ENCODE measurements around the gene GATD1.
A peak's percentile ranks its signal among the peaks of the same experiment; 100 is the strongest.

GATD1 gene

GRCh38 chr11:798093-798713 is 20.9 kb upstream of the GATD1 start, which contains the start of gene SLC25A22:
SLC25A22 (minus strand) TSS chr11:798281; CDS start chr11:795006, 3,275 bp downstream.
- H3K9me3 ChIP-seq (ENCODE audit: severe bottlenecking), result no peaks in the 10 kb centered on the region
- peaks cover 56% of the 10 kb centered on the region for H3K36me3 ChIP-seq
- no peaks in the 10 kb centered on the region for H3K27me3 ChIP-seq (ENCODE audit: insufficient read depth, low read depth, severe bottlenecking)
- TF ChIP-seq, protein P1, sequence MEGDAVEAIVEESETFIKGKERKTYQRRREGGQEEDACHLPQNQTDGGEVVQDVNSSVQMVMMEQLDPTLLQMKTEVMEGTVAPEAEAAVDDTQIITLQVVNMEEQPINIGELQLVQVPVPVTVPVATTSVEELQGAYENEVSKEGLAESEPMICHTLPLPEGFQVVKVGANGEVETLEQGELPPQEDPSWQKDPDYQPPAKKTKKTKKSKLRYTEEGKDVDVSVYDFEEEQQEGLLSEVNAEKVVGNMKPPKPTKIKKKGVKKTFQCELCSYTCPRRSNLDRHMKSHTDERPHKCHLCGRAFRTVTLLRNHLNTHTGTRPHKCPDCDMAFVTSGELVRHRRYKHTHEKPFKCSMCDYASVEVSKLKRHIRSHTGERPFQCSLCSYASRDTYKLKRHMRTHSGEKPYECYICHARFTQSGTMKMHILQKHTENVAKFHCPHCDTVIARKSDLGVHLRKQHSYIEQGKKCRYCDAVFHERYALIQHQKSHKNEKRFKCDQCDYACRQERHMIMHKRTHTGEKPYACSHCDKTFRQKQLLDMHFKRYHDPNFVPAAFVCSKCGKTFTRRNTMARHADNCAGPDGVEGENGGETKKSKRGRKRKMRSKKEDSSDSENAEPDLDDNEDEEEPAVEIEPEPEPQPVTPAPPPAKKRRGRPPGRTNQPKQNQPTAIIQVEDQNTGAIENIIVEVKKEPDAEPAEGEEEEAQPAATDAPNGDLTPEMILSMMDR (IDR thresholded peaks at IDR 0.05; ENCODE audit: low read depth, low read length), result peak; percentile 87
- peak; percentile 76 for DNase-seq
- peak within 1 kb of the TSS; percentile 97 for H3K27ac ChIP-seq
- peak within 1 kb of the TSS; percentile 68 for H3K4me3 ChIP-seq (ENCODE audit: low read depth, low read length)

DNA sequence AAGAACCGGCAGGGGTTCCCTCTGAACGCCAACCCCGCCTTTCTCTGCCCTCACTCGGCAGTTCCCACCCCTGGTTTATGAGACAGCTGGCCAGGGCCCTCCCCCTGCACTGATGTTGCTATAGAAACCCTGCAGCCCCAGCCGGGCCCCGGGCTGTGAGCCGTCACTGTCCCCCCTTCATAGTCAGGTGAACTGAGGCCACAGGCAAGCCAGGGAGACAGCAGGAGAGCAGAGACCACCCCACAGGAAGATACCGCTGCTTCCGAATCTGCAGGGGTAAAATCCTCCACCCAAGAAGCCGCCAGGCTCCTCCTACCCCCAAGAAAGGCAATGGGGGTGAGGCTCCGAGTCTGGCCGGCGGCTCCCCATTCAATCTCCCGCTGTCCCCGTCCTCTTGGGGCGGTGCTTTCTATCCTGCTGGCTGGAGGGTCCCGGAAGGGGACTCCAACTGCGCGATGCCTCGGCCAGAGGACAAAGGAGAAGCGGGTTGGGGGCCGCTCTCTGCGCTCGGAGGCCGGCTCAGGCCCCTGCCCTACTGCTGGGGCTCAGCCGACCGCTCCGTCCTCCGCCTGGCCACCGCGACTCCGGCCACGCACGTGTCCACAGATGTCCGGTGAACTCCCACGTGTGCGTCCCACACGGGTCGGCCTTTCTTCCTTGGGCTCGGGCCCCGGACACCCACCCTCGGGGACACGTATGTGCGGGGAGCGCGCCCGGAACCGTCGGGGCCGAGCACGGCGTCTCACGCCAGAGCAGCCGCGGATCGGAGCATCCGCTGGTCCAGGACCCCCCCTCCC is 20.2 kb upstream of the GATD1 start:
- Histone ChIP-seq H3K27me3 (ENCODE audit: insufficient read depth, low read depth, severe bottlenecking) (no peaks in the 10 kb centered on the region), H3K9me3 (ENCODE audit: severe bottlenecking) (no peaks in the 10 kb centered on the region), H3K27ac (peak overlapping the region; percentile 97), H3K4me3 (ENCODE audit: low read depth, low read length) (peak overlapping the region; percentile 68), H3K36me3 (peaks cover 54% of the 10 kb centered on the region)
- TF ChIP-seq, protein P1 (IDR thresholded peaks at IDR 0.05; ENCODE audit: low read depth, low read length), result no peak
- peak; percentile 95 for DNase-seq

DNA sequence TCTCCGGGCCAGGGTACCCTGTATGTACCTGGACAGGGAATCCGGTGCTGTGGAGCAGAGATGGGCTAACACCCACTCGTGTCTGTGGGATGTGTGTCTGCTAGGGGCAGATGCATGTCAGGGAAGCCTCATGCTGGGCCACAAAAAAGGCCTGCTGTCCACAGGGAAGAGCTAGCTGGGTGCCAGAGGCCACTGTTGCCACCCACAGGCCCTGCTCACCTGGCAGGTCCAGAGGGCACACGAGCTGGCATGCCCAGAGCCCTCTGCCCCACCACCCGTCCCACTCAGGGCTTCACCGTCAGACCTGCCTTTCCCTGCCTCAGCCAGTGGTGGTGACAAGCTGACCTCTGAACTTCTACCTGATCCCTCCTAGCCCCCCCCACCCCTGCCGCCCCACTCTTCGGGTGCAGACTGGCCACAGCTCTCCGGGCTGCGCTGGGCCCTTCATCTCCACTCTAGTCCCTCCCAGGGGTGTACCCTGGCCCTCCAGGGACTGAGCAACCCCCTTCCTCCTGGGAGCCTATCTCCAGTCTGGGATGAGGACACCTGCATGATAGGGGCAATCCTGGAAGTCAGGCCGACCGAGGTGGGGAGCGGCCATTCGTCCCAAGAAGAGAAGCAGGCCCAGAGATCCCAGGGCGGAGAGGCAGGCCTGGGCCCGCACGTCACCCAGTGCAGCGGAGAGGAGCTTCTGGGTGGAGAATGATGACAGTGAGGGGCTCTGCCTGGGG is 19.4 kb upstream of the GATD1 start:
- Histone ChIP-seq H3K9me3 (ENCODE audit: severe bottlenecking) (no peaks in the 10 kb centered on the region), H3K36me3 (peaks cover 54% of the 10 kb centered on the region), H3K4me3 (ENCODE audit: low read depth, low read length) (peak overlapping the region; percentile 68), H3K27me3 (ENCODE audit: insufficient read depth, low read depth, severe bottlenecking) (no peaks in the 10 kb centered on the region), H3K27ac (peak overlapping the region; percentile 97)
- no peak for DNase-seq
- TF ChIP-seq, protein P1 (IDR thresholded peaks at IDR 0.05; ENCODE audit: low read depth, low read length), result no peak

DNA sequence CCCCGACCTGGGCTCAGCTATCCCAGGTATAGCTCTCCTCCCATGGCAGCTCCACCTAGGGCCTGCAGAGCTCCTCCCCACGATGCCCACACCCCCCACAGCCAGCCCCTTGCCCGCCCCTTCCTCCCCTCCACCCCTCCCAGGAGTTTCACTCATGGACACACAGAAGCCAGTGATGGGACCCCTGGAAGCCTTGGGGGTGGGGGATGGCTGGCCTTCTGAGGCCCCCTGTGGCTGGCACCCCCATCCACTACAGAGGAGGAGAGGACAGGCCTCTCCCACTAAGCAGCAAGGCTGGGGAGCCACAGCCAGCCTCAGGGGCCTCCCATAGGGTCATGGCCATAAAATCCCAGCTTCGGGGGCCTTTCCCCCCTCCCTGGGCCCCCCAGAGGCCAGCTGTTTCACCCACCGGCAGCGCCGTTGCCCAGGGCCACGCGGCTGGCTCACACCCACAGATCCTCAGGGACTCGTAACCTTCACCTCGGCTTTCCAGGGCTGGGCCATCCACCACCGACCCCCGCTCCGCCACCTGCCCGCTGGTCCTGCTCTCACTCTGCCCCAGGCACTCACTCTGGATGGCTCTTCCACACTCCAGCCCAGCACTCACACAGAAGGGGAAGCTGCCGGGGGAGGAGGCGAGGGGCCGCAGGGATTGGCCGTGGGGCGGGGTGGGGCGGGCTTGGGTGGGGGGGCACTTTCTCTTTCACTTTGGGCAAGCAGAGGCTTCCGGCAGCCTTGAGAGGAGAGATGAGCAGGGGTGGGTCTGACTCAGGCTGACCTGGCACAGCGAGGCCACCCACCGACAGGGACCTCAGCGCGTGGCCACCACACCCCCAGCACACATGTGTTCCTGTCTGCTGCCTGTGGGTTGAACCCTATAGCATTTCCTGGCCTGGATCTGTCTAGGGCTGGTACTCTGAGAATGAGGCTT is 18.6 kb upstream of the GATD1 start:
- H3K9me3 ChIP-seq (ENCODE audit: severe bottlenecking), result no peaks in the 10 kb centered on the region
- H3K27me3 ChIP-seq (ENCODE audit: insufficient read depth, low read depth, severe bottlenecking), result no peaks in the 10 kb centered on the region
- TF ChIP-seq, protein P1 (IDR thresholded peaks at IDR 0.05; ENCODE audit: low read depth, low read length), result no peak
- H3K36me3 ChIP-seq, result peaks cover 56% of the 10 kb centered on the region
- peak; percentile 69 for DNase-seq
- peak overlapping the region; percentile 97 for H3K27ac ChIP-seq
- peak overlapping the region; percentile 68 for H3K4me3 ChIP-seq (ENCODE audit: low read depth, low read length)
